Measurements from ENCODE around the gene PAPPA.

The PAPPA gene

GRCh38 chr9:116419181-116419580 is 265.6 kb downstream of the PAPPA start:
- no peak for DNase-seq (ENCODE audit: low read depth, low spot score)

- no peak for DNase-seq (ENCODE audit: low read depth, low spot score)
These were observed 267.5 kb downstream of the PAPPA start for GRCh38 chr9:116420993-116421538.

GRCh38 chr9:116422119-116422979 is 268.8 kb downstream of the PAPPA start:
- DNase-seq (ENCODE audit: low read depth, low spot score), result no peak

- no peak for DNase-seq (ENCODE audit: low read depth, low spot score)
These were observed 269.6 kb downstream of the PAPPA start for GRCh38 chr9:116423149-116423548.

GRCh38 chr9:116425244-116425643 is 271.7 kb downstream of the PAPPA start:
- no peak for DNase-seq (ENCODE audit: low read depth, low spot score)

- DNase-seq (ENCODE audit: low read depth, low spot score), result no peak
These were observed 277.3 kb downstream of the PAPPA start for GRCh38 chr9:116430849-116431248.

GRCh38 chr9:116432051-116432450 is 278.5 kb downstream of the PAPPA start:
- no peak for DNase-seq (ENCODE audit: low read depth, low spot score)

GRCh38 chr9:116434314-116434713 is 280.7 kb downstream of the PAPPA start:
- no peak for DNase-seq (ENCODE audit: low read depth, low spot score)

GRCh38 chr9:116435706-116436105 is 282.1 kb downstream of the PAPPA start:
- no peak for DNase-seq (ENCODE audit: low read depth, low spot score)

GRCh38 chr9:116436121-116436520 is 282.5 kb downstream of the PAPPA start:
- DNase-seq (ENCODE audit: low read depth, low spot score), result no peak

- no peak for DNase-seq (ENCODE audit: low read depth, low spot score)
These were observed 284.1 kb downstream of the PAPPA start for GRCh38 chr9:116437411-116438370.

- DNase-seq (ENCODE audit: low read depth, low spot score), result no peak
These were observed 288.9 kb downstream of the PAPPA start for GRCh38 chr9:116442528-116442927.

- DNase-seq (ENCODE audit: low read depth, low spot score), result no peak
These were observed 294.3 kb downstream of the PAPPA start for GRCh38 chr9:116447934-116448333.

- DNase-seq (ENCODE audit: low read depth, low spot score), result no peak
These were observed 294.8 kb downstream of the PAPPA start for GRCh38 chr9:116448431-116448830.

- DNase-seq (ENCODE audit: low read depth, low spot score), result no peak
These were observed 296.4 kb downstream of the PAPPA start for GRCh38 chr9:116449949-116450348.

GRCh38 chr9:116450378-116451139 is 297.0 kb downstream of the PAPPA start:
- no peak for DNase-seq (ENCODE audit: low read depth, low spot score)

GRCh38 chr9:116451500-116452115 is 298.0 kb downstream of the PAPPA start:
- no peak for DNase-seq (ENCODE audit: low read depth, low spot score)

Measured in activated naive CD8-positive, alpha-beta T cell treated with anti-CD3 and anti-CD28 coated beads, Interleukin-2, amount 50 U/mL, for 16 hours (primary cell).